Chondrocyte (in vitro differentiated cells): ENCODE measurements around the gene AIM2. TPM values are rescaled to one million over a fixed set of nuclear protein-coding genes. Genes with fewer than 3 reads are reported as not detected.
"Not testable (repeated sequence)": the region's sequence is repeated elsewhere in the genome, so short reads cannot be mapped to it uniquely, and the experiment has no call there.

ENCODE experiments used
- DNase-seq: peaks from one replicate; pipeline ENCODE4 v3.0.0; 2021; ENCODE audit warnings: mixed read lengths, low spot score
- H3K27ac Mint-ChIP-seq: one replicate; pipeline ENCODE4 v1.8.0; 2021; ENCODE audit warnings: mild to moderate bottlenecking, moderate library complexity, mixed read lengths; ENCODE audit not compliant: unreplicated experiment
- H3K27me3 Mint-ChIP-seq: 2 replicates; pipeline ENCODE4 v1.8.0; 2021; ENCODE audit warnings: low read depth, mixed read lengths
- H3K36me3 Mint-ChIP-seq: 2 replicates; pipeline ENCODE4 v1.8.0; 2021; ENCODE audit warnings: low read depth, mixed read lengths
- H3K4me1 Mint-ChIP-seq: 2 replicates; pipeline ENCODE4 v1.8.0; 2021; ENCODE audit warnings: low read depth, mild to moderate bottlenecking, mixed read lengths
- H3K4me3 Mint-ChIP-seq: one replicate; pipeline ENCODE4 v1.8.0; 2021; ENCODE audit warnings: mild to moderate bottlenecking, moderate library complexity, mixed read lengths; ENCODE audit not compliant: unreplicated experiment
- H3K9me3 Mint-ChIP-seq: 2 replicates; pipeline ENCODE4 v1.8.0; 2021; ENCODE audit warnings: low read depth, mixed read lengths
- total RNA-seq: library from RNA; stranded (reverse); gene quantifications from 3 replicates; pipeline ENCODE4 v1.2.1, GENCODE V29; 2021
- TF ChIP-seq, protein P1 (sequence below): fragments of 200-600 bp; sonication (generic); IDR thresholded peaks from 2 replicates; pipeline ENCODE4 v1.5.0; 2021; ENCODE audit warnings: antibody characterized with exemption, mild to moderate bottlenecking, moderate library complexity

The AIM2 gene
- total RNA-seq, 1 donor from 2014 or later: not detected

DNA sequence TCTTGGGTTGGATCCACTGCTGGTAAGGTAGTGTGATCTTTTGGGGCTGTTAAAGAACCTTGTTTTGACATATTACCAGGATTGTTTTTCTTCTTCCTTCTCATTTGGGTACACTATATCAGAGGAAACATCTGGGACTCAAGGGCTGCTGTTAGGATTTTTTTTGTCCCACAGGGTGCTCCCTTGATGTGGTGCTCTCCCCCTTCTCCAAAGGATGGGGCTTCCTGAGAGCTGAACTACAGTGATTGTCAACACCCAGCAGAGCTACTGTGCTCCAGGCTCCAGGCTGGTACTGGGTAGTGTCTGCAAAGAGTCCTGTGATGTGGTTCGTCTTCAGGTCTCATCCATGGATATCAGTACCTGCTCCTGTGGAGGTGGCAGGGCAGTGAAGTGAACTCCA, 46.3 kb downstream of the AIM2 start:
- TF ChIP-seq, protein P1, sequence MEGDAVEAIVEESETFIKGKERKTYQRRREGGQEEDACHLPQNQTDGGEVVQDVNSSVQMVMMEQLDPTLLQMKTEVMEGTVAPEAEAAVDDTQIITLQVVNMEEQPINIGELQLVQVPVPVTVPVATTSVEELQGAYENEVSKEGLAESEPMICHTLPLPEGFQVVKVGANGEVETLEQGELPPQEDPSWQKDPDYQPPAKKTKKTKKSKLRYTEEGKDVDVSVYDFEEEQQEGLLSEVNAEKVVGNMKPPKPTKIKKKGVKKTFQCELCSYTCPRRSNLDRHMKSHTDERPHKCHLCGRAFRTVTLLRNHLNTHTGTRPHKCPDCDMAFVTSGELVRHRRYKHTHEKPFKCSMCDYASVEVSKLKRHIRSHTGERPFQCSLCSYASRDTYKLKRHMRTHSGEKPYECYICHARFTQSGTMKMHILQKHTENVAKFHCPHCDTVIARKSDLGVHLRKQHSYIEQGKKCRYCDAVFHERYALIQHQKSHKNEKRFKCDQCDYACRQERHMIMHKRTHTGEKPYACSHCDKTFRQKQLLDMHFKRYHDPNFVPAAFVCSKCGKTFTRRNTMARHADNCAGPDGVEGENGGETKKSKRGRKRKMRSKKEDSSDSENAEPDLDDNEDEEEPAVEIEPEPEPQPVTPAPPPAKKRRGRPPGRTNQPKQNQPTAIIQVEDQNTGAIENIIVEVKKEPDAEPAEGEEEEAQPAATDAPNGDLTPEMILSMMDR: no peak
- no peaks in the 10 kb centered on the region for H3K27me3 Mint-ChIP-seq
- H3K36me3 Mint-ChIP-seq: peaks cover 10% of the 10 kb centered on the region
- no peaks in the 10 kb centered on the region for H3K4me1 Mint-ChIP-seq
- H3K27ac Mint-ChIP-seq: no peak overlapping the region
- no peak for DNase-seq
- peaks cover 8% of the 10 kb centered on the region for H3K9me3 Mint-ChIP-seq
- no peak overlapping the region for H3K4me3 Mint-ChIP-seq

DNA sequence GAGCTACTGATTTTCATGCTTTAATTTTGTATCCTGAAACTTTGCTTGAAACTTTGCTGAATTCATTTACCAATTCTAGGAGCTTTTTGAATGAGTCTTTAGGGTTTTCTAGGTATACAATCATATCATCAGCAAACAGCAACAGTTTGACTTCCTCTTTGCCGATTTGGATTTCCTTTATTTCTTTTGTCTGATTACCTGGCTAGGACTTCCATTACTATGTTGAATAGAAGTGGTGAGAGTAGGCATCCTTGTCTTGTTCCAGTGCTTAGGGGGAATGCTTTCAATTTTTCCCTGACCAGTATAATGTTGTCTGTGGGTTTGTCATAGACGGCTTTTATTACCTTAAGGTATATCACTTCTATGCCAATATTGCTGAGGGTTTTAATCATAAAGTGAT, 49.7 kb downstream of the AIM2 start:
- H3K27me3 Mint-ChIP-seq, H3K4me3 Mint-ChIP-seq, H3K36me3 Mint-ChIP-seq, H3K27ac Mint-ChIP-seq, DNase-seq, H3K9me3 Mint-ChIP-seq, H3K4me1 Mint-ChIP-seq: not testable (repeated sequence)

DNA sequence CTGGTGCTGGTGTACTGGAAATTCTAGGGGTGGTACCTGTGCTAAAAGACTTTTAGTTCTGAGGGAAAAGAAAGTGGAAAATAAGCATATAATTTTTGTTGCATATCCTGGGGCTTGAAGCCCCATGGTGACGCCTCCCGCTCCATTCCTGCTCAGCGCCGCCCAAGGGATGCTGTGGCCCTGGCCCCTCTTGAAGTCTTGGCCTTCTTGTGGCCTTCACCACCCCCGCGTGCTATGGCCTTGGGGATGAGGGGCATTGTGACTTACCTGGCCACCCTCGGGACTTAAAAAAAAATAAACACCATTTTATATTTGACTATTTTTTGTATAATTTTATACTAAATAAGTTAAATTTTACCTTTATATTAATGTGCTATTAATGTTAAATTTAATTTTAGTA, 51.5 kb downstream of the AIM2 start:
- peaks cover 2% of the 10 kb centered on the region for H3K9me3 Mint-ChIP-seq
- no peak for DNase-seq
- no peaks in the 10 kb centered on the region for H3K27me3 Mint-ChIP-seq
- TF ChIP-seq, protein P1: no peak
- no peak overlapping the region for H3K27ac Mint-ChIP-seq
- no peaks in the 10 kb centered on the region for H3K4me1 Mint-ChIP-seq
- no peak overlapping the region for H3K4me3 Mint-ChIP-seq
- H3K36me3 Mint-ChIP-seq: peaks cover 4% of the 10 kb centered on the region

DNA sequence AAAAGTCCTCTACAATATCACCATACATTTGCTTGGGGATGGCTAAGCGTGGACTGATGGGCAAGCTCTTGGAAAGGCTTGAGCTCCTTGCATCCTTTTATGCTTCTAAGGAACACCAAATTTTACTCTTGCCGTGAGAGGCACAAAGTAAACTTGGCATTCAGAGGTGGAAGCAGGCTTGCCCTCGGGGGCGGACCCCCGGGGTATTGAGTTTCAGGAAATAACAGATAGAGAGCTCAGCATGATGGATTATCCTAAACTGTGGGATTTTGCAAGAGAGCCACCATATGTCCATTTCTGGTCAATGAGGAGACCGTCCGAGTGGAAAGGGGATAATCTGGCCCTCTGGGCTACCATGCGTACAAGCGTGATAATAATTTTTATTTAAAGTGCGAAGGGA, 52.8 kb downstream of the AIM2 start:
- H3K27me3 Mint-ChIP-seq: no peaks in the 10 kb centered on the region
- no peak overlapping the region for H3K4me3 Mint-ChIP-seq
- H3K27ac Mint-ChIP-seq: no peak overlapping the region
- TF ChIP-seq, protein P1: no peak
- no peaks in the 10 kb centered on the region for H3K9me3 Mint-ChIP-seq
- H3K36me3 Mint-ChIP-seq: peaks cover 1% of the 10 kb centered on the region
- no peaks in the 10 kb centered on the region for H3K4me1 Mint-ChIP-seq
- DNase-seq: no peak

DNA sequence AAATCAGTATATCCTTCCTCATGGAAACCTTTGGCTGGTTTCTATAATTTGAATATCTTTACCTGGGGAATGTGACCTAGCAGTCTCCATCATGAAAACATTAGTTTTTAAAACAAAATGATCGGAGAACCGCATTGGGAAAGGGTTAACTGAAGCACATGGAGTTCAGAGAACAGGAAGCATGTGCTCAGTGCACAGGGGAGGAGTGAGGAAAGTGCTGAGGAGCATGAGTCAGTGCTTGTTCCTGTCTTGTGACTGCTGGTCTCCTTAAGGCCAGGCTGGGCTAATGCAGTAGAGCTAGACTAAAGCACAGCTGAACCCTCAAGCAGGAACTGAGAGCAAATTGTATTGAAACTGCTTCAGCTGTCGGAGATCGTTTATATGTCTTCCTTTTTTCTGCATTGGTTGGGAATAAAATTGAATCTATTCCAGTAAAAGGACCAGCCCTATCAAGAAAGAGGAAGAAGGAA, 61.1 kb downstream of the AIM2 start:
- Mint-ChIP-seq H3K36me3 (peaks cover 8% of the 10 kb centered on the region), H3K4me3 (no peak overlapping the region), H3K4me1 (peaks cover 17% of the 10 kb centered on the region), H3K27ac (no peak overlapping the region), H3K27me3 (no peaks in the 10 kb centered on the region), H3K9me3 (no peaks in the 10 kb centered on the region)
- DNase-seq: no peak
- TF ChIP-seq, protein P1: no peak

DNA sequence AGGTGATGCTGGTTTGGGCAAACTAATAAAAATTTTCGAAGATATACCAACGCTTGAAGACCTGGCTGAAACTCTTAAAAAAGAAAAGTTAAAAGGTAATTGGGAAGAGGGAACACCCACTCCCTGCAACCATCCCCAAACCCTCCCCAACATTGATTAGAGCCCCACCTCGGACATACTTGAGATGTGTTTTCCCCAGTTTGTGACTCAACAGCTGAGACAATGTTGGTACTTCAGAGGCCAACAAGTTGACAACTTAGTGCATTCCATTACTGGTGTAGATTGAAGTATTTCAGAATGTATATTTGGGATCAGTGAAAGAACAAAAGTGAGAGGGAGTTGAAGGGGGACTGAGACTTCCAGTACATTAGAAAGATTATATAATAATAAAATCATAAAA, 61.7 kb downstream of the AIM2 start:
- no peak for DNase-seq
- no peak overlapping the region for H3K4me3 Mint-ChIP-seq
- no peaks in the 10 kb centered on the region for H3K27me3 Mint-ChIP-seq
- peaks cover 23% of the 10 kb centered on the region for H3K4me1 Mint-ChIP-seq
- H3K36me3 Mint-ChIP-seq: peaks cover 8% of the 10 kb centered on the region
- H3K9me3 Mint-ChIP-seq: no peaks in the 10 kb centered on the region
- H3K27ac Mint-ChIP-seq: no peak overlapping the region
- TF ChIP-seq, protein P1: no peak
